ENCODE measurements around the gene FUCA1. TPM values are rescaled to one million over a fixed set of nuclear protein-coding genes. Genes with fewer than 3 reads are reported as not detected.

Gene FUCA1
- total RNA-seq, 1 experiment from 2014 or later, result 20.7 TPM

DNA sequence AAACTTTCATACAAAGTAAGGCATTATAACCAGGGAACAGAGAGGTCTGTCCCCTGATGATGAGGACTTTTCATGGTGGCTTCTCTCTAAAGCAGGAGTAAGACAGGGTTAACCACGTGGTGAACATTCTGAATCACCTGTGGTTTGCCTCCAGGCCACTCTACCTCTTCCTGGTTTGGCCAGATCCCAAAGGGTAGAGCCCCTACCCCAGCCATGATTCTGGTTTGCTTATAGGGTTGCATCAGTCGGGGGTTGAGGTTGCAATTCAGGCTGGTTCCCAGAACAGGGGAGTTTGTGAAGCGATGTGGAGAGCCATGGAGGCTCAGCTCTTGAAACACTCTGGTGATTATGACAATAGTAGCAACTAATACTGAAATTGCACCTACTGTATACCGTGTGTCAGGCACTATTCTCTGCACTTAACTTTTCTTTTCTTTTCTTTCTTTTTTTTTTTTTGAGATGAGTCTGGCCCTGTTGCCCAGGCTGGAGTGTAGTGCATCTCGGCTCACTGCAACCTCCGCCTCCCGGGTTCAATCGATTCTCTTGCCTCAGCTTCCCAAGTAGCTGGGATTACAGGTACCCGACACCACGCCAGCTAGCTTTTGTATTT lies 36.8 kb upstream of the FUCA1 start:
- RAD21 ChIA-PET (ENCODE audit: low non-redundant PET in 1 of 2, low total read pairs in 2 of 2, uncharacterized antibody in 2 of 2, unreplicated experiment in 2 of 2), result no interaction called here
- intact Hi-C loops (cut with micrococcal nuclease), result no loop called here
- Histone ChIP-seq H3K27ac (ENCODE audit: low read depth, low read length) (no peak overlapping the region), H3K9me3 (ENCODE audit: control insufficient read depth in 1 of 2, insufficient read depth in 1 of 2, low read depth in 1 of 2, low read length in 2 of 2) (no peaks in the 10 kb centered on the region), H3K27me3 (ENCODE audit: insufficient read depth, low read length) (no peaks in the 10 kb centered on the region), H3K4me1 (ENCODE audit: control insufficient read depth in 1 of 2, insufficient read depth in 2 of 2, low read length in 2 of 2) (peaks cover 3 to 8% of the 10 kb centered on the region in 2 experiments; a peak in 3 of 4 replicates), H3K4me3 (replicated peaks in 1 of 2; ENCODE audit: low read depth in 1 of 2, low read length in 2 of 2) (no peak overlapping the region), H3K9me2 (ENCODE audit: insufficient read depth) (no peaks in the 10 kb centered on the region), H3K79me2 (ENCODE audit: insufficient read depth, low read length) (no peaks in the 10 kb centered on the region), H4K20me1 (ENCODE audit: insufficient read depth) (no peaks in the 10 kb centered on the region), H3K9ac (ENCODE audit: low read length) (no peak overlapping the region), H3K4me2 (ENCODE audit: low read length) (peak overlapping the region; percentile 9; the same call in 1 of the 2 replicates), H3K36me3 (ENCODE audit: control insufficient read depth in 1 of 2, insufficient read depth in 2 of 2, low read length in 2 of 2) (no peaks in the 10 kb centered on the region), H2AFZ (ENCODE audit: low read depth, low read length, poor library complexity, severe bottlenecking) (peak overlapping the region; percentile 78)
- POLR2A ChIA-PET, result no interaction called here
- DNase-seq (ENCODE audit: low read depth, low spot score) (no peak), ATAC-seq (peak; percentile 42; the same call in 1 of the 2 replicates)
- BruUV-seq (replicated peaks), result no TSS peak
- CTCF ChIA-PET, result no interaction called here
- TF ChIP-seq SRF (IDR thresholded peaks at IDR 0.05; ENCODE audit: low read depth), result no peak
- TF ChIP-seq FOSL1 (IDR thresholded peaks at IDR 0.05; ENCODE audit: low read depth), result no peak
- no peak for TF ChIP-seq CEBPB (IDR thresholded peaks at IDR 0.05; ENCODE audit: low read depth)
- TF ChIP-seq, protein P1, sequence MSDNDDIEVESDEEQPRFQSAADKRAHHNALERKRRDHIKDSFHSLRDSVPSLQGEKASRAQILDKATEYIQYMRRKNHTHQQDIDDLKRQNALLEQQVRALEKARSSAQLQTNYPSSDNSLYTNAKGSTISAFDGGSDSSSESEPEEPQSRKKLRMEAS (IDR thresholded peaks at IDR 0.05), result peak; percentile 37; the same call in 1 of the 2 replicates

DNA sequence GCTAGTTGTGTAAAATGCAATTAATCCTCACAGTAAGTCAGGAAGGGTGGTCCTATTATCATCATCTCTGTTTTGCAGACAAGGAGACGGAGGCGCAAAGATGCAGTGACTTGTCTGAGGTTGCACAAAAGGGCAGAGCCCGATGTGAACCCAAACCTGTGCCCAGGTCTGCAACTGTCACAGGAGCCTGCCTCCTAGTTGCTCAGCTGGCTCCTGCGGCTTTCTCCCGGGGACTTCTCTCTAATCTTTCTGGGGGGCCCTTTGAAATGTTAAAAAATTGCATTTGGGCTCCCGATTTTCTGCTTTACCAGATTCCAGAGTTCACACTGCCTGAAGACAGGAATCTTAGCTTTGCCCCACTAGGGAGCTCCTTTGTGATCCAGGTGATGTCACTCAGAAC lies 35.7 kb upstream of the FUCA1 start:
- BruUV-seq (replicated peaks), result no TSS peak
- H3K9me3 ChIP-seq (ENCODE audit: control insufficient read depth in 1 of 2, insufficient read depth in 1 of 2, low read depth in 1 of 2, low read length in 2 of 2), result no peaks in the 10 kb centered on the region
- DNase-seq (ENCODE audit: low read depth, low spot score) (no peak), ATAC-seq (no peak)
- H3K9ac ChIP-seq (ENCODE audit: low read length), result no peak overlapping the region
- H3K4me1 ChIP-seq (ENCODE audit: control insufficient read depth in 1 of 2, insufficient read depth in 2 of 2, low read length in 2 of 2), result peaks cover 3 to 8% of the 10 kb centered on the region in 2 experiments; a peak in 3 of 4 replicates
- H4K20me1 ChIP-seq (ENCODE audit: insufficient read depth), result no peaks in the 10 kb centered on the region
- H3K79me2 ChIP-seq (ENCODE audit: insufficient read depth, low read length), result no peaks in the 10 kb centered on the region
- ChIA-PET RAD21 (ENCODE audit: low non-redundant PET in 1 of 2, low total read pairs in 2 of 2, uncharacterized antibody in 2 of 2, unreplicated experiment in 2 of 2) (no interaction called here), POLR2A (no interaction called here), CTCF (interaction anchor here (0.8 kb wide), 1 partner anchor 13 kb away, joined by 3 read pairs; no protein-coding TSS in a partner anchor)
- TF ChIP-seq EZH2phosphoT487 (IDR thresholded peaks at IDR 0.05; ENCODE audit: borderline replicate concordance) (no peak), FOSL1 (IDR thresholded peaks at IDR 0.05; ENCODE audit: low read depth) (no peak), RAD21 (IDR thresholded peaks at IDR 0.05; ENCODE audit: low read depth) (no peak), YY1 (IDR thresholded peaks at IDR 0.05; ENCODE audit: extremely low read depth, insufficient replicate concordance, low read depth, low read length) (no peak), ELF1 (IDR thresholded peaks at IDR 0.05; ENCODE audit: borderline replicate concordance, low read depth) (no peak), SRF (IDR thresholded peaks at IDR 0.05; ENCODE audit: low read depth) (no peak), EZH2 (IDR thresholded peaks at IDR 0.05) (no peak)
- TF ChIP-seq, protein P2, sequence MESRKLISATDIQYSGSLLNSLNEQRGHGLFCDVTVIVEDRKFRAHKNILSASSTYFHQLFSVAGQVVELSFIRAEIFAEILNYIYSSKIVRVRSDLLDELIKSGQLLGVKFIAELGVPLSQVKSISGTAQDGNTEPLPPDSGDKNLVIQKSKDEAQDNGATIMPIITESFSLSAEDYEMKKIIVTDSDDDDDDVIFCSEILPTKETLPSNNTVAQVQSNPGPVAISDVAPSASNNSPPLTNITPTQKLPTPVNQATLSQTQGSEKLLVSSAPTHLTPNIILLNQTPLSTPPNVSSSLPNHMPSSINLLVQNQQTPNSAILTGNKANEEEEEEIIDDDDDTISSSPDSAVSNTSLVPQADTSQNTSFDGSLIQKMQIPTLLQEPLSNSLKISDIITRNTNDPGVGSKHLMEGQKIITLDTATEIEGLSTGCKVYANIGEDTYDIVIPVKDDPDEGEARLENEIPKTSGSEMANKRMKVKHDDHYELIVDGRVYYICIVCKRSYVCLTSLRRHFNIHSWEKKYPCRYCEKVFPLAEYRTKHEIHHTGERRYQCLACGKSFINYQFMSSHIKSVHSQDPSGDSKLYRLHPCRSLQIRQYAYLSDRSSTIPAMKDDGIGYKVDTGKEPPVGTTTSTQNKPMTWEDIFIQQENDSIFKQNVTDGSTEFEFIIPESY (IDR thresholded peaks at IDR 0.05; ENCODE audit: extremely low read depth, insufficient replicate concordance, low read length), result no peak
- TF ChIP-seq, protein P3, sequence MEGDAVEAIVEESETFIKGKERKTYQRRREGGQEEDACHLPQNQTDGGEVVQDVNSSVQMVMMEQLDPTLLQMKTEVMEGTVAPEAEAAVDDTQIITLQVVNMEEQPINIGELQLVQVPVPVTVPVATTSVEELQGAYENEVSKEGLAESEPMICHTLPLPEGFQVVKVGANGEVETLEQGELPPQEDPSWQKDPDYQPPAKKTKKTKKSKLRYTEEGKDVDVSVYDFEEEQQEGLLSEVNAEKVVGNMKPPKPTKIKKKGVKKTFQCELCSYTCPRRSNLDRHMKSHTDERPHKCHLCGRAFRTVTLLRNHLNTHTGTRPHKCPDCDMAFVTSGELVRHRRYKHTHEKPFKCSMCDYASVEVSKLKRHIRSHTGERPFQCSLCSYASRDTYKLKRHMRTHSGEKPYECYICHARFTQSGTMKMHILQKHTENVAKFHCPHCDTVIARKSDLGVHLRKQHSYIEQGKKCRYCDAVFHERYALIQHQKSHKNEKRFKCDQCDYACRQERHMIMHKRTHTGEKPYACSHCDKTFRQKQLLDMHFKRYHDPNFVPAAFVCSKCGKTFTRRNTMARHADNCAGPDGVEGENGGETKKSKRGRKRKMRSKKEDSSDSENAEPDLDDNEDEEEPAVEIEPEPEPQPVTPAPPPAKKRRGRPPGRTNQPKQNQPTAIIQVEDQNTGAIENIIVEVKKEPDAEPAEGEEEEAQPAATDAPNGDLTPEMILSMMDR (IDR thresholded peaks at IDR 0.05 in 2 of 3, conservative IDR thresholded peaks at IDR 0.05 in 1 of 3; ENCODE audit: borderline replicate concordance in 1 of 3, insufficient read depth in 1 of 3, low read depth in 2 of 3, low read length in 2 of 3), result no peak
- H3K27ac ChIP-seq (ENCODE audit: low read depth, low read length), result no peak overlapping the region
- H3K4me2 ChIP-seq (ENCODE audit: low read length), result no peak overlapping the region
- H2AFZ ChIP-seq (ENCODE audit: low read depth, low read length, poor library complexity, severe bottlenecking), result no peak overlapping the region
- no peaks in the 10 kb centered on the region for H3K9me2 ChIP-seq (ENCODE audit: insufficient read depth)
- H3K27me3 ChIP-seq (ENCODE audit: insufficient read depth, low read length), result no peaks in the 10 kb centered on the region
- intact Hi-C loops (cut with micrococcal nuclease), result no loop called here
- H3K36me3 ChIP-seq (ENCODE audit: control insufficient read depth in 1 of 2, insufficient read depth in 2 of 2, low read length in 2 of 2), result no peaks in the 10 kb centered on the region
- H3K4me3 ChIP-seq (replicated peaks in 1 of 2; ENCODE audit: low read depth in 1 of 2, low read length in 2 of 2), result no peak overlapping the region

Measured in HCT116 (cell line).